GM21381 (cell line): Measurements from ENCODE around the gene ACP1.

Experiments
- ATAC-seq: cut with Tn5 transposase; IDR thresholded peaks from one replicate; pipeline ENCODE4 v1.9.1; 2021; ENCODE audit warnings: mild to moderate bottlenecking, moderate library complexity; ENCODE audit not compliant: unreplicated experiment

Gene ACP1

GRCh38 chr2:254241-254640 is 10.5 kb upstream of the ACP1 start:
- no peak for ATAC-seq

- ATAC-seq: no peak
These were observed 9.6 kb upstream of the ACP1 start for GRCh38 chr2:255195-255594.

DNA sequence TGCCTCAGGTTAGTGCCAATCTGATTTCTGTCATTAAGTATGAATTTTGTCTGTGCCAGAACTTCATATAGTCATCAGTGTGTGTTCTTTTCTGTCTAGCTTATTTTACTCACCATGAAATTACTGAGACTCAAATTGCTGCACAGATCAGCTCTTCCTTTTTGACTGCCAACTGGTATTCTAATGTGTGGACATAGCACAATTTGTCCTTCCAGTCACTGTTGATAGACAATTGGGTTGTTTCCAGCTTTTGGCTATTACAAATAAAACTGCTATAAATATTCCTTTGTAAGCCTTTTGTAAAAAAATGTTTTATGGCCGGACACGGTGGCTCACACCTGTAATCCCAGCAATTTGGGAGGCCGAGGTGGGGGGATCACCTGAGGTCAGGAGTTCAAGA is 8.7 kb upstream of the ACP1 start:
- no peak for ATAC-seq

DNA sequence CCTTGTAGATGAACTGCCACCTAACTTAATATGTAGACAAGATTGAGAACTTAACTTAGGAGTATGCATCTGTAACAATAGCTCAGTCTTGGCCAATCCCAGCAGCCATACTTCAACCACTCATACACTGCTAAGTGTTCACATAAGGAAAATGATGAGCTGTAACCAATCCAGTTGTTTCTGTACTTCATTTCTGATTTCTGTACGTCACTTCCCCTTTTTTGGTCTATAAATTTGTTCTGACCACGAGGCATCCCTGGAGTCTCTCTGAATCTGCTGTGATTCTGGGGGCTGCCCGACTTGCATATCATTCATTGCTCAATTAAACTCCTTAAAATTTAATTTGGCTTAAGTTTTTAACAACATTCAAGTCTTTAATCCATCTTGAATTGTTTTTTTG is 7.3 kb upstream of the ACP1 start:
- no peak for ATAC-seq

DNA sequence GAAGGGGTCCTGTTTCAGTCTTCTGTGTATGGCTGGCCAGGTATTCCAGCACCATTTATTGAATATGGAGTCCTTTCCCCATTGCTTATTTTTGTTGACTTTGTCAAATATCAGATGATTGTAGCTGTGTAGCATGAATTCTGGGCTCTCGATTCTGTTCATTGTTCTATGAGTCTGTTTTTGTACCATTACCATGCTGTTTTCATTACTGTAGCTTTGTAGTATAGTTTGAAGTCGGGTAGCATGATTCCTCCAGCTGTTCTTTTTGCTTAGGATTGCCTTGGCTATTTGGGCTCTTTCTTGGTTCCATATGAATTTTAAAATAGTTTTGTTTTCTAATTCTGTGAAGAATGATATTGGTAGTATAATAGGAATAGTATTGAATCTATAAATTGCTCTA is 6.9 kb upstream of the ACP1 start:
- no peak for ATAC-seq

DNA sequence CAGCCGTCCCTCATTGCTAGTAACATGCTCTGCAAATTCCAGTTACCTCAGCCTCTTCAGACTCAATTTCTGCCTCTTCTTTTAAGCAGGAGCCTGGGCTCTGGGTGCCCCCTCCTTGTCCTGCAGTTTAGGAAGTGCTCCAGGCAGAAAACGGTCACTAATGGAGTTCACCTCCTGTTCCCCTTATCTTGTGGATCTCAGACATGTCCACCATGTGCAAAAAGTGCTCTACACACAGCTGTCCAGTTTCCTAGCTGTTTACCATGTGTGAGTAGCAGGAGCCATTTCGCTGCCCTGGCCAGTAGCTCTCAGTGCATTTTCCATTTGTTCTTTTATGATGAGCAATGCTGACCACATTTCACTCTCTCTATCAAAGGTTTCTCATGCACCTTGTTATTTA is 5.8 kb upstream of the ACP1 start:
- no peak for ATAC-seq

GRCh38 chr2:259789-260331 is 4.9 kb upstream of the ACP1 start:
- no peak for ATAC-seq

- ATAC-seq: no peak
These were observed 4.1 kb upstream of the ACP1 start for GRCh38 chr2:260507-261161.

- ATAC-seq: no peak
These were observed 2.6 kb upstream of the ACP1 start for GRCh38 chr2:262117-262516.

DNA sequence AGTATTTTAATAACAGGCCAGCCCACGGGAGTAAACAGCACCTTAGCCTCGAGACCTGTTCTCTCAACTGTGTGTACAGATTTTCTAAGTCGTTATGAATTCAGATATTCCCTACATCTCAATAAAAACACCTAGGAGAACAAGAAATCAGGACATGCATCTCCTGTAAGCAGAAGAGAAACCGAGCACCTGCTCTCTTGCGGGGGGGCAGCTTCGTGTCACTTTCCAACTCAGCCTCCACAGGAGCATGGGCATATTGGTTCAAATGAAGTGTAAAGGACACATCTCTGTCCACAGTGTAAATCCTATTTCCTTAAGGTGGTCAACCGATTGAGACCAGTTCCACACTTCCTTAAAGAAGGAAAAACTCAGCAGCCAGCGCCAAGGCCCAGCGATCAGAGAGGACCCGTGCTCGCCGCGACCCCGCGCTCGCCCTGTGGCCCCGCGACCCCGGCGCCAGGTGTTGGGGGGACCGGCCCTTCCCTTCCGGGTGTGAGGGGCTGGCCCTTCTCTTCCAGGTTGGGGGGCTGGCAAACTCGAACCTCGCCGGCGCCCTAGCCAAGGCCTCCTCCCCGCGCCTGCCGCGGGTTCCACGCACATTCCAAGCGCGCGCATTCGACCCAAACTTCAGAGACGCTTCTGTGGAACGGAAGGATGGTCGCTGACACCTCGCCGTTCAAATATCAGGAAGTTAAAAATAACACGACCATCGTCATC is 1.6 kb upstream of the ACP1 start:
- ATAC-seq: no peak

- ATAC-seq: peak; percentile 29
These were observed 814 bp upstream of the ACP1 start, which contains the start of gene SH3YL1 for GRCh38 chr2:263774-264492. Gene SH3YL1 (minus strand): TSS chr2:264032. CDS start chr2:263984, 48 bp downstream.

DNA sequence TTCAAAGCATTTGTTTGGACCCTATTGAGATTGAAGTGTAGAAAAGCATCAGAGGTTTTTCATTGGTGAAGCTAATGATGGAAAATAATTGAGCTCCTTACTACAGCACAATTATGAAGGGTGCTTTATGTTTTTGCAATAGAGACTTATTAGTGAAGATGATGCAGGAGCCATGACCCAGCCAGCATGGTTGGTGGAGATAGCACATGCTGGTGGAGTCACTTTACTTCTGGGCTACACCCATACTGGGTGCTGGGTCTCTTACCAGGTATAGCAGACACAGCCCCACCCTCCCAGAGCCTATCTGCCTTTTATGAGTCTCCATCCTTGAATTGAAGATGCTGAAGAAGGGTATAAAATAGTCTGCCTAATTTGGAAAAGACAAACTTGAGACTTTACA is 3.6 kb downstream of the ACP1 start:
- no peak for ATAC-seq

DNA sequence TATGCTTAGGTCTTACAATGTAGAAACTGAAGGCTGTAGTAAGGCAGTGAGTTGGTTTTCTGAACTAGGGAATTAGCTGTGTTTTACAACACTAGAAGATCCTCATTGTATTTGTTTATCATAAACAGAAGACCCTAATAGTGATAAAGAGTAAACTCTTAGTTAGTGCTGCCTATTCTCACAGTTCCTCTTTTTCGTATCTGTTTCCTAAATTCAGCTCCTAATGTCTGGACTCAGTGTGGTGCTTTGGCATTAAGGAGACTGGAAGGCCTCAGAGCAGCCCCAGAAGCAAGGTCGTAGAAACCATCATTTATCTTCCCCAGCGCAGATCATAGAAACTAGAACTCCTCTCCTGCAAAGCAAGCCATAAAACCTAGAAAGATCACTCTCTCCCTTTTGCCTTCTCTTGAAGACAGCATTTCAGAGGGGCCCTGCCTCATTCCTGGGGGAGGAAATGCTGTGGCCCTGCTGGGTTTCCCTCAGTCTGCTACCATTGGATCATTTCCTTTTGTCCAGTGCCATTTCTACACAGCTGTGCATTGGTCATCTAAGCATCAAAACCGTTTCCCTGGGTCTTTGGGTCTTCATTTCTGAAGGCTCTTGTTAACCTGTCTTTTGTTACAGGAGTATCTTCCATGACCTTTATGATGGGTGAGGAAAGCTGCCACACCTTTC is 4.7 kb downstream of the ACP1 start:
- ATAC-seq: no peak

GRCh38 chr2:270861-271260 is 6.1 kb downstream of the ACP1 start:
- no peak for ATAC-seq

GRCh38 chr2:271917-272316 is 7.2 kb downstream of the ACP1 start:
- ATAC-seq: no peak

DNA sequence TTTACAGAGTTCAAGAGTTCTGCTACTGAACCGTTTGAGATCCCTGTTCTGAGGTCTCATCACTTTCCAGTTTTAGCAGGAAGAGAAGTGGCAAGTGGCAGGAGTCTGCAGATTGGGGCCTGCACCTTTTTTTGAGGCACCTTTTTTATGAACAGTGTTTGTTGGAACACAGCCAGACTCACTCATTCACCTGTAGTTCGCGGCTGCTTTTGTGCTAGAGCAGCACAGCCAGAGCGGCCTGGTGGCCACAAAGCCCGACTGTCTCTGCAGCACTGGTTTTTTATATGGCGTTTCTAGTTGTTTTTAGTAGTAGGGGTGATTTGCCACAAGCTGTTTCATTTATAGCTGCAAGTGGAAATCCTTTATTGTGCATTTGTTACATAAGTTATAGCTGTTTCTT is 8.6 kb downstream of the ACP1 start:
- no peak for ATAC-seq

DNA sequence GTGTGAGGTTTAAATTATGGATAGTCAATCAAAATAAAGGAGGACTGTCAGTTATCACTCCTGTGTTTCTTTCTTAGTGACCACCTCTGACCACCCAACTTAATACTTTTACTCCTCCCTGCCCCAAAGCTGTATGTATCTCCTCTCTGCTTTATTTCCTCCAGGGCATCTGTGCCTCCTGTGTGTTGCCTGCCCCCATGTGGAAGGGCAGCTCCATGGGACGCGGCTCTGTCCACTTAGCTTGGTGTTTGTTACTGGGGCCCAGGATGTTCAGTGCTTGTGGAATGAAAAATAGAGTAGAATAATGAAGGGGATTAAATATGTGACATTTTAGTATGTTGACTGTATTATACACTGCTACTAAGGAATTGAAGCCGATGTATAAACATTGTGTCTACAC is 9.8 kb downstream of the ACP1 start:
- ATAC-seq: no peak

GRCh38 chr2:275466-275865 is 10.7 kb downstream of the ACP1 start:
- peak; percentile 88 for ATAC-seq

GRCh38 chr2:278312-278926 is 13.7 kb downstream of the ACP1 start:
- no peak for ATAC-seq

- ATAC-seq: no peak
These were observed 14.2 kb downstream of the ACP1 start for GRCh38 chr2:278927-279320.

DNA sequence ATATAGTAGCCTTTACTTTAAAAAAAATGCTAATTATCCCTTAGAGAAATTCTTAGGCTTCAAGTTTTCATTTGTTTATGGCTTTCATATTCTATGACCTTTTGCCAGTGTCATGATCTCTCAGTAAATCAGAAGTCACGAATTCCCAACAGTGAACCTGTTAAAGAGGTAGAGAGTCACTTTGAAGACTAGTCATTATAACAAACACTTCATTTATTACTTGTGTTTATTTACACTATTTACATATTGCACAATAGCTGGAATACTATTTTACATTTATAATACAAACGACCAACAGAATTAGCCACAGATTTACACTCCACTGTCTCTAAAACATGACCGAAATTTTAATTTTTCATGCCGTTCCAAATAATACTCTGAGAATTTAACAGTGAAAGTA is 14.6 kb downstream of the ACP1 start:
- ATAC-seq: no peak
